ENCODE results near the gene CBARP. TPM values are rescaled to one million over a fixed set of nuclear protein-coding genes. Genes with fewer than 3 reads are reported as not detected.

Gene CBARP
- polyA plus RNA-seq, 1 donor from 2014 or later, result 18.2 TPM

DNA sequence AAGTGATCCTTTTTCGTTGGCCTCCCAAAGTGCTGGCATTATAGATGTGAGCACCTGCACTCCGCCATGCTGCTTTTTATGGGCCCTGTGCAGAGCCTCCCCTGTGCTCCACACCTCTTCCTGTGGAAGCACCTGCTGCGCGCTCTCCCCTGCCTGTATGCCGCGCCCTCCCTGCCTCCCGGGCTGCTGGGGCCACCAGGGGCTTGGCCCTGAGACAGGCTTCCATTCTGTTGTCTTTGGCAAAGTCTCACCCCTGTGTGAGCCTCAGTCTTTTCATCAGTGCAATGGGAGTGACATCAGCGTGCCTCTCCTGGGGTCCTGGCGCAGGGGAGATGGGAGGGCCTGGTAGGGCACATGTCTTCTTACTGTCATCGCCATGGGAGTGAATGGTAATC is 38.8 kb upstream of the CBARP start:
- Histone ChIP-seq H3K9me3 (ENCODE audit: low read length) (no peaks in the 10 kb centered on the region), H3K27me3 (ENCODE audit: insufficient read depth, low read depth, low read length) (no peaks in the 10 kb centered on the region), H3F3A (ENCODE audit: insufficient read depth, low read length, poor library complexity, severe bottlenecking) (no peaks in the 10 kb centered on the region), H3K4me2 (ENCODE audit: low read length) (peak overlapping the region; percentile 84), H3K4me3 (ENCODE audit: low read length) (peak overlapping the region; percentile 82), H2AFZ (ENCODE audit: low read depth, low read length) (no peak overlapping the region), H3K36me3 (ENCODE audit: insufficient read depth, low read length) (peaks cover 5% of the 10 kb centered on the region), H3K9ac (ENCODE audit: low read length) (peak overlapping the region; percentile 87), H3K9me2 (ENCODE audit: insufficient read depth, low read length) (no peaks in the 10 kb centered on the region), H4K20me1 (ENCODE audit: insufficient read depth) (peaks cover 3% of the 10 kb centered on the region), H3K27ac (ENCODE audit: low read length) (peak overlapping the region; percentile 93), H3K79me2 (replicated peaks; ENCODE audit: insufficient read depth, low read length) (peaks cover 9% of the 10 kb centered on the region)
- no peak for TF ChIP-seq SMC3 (conservative IDR thresholded peaks at IDR 0.05; ENCODE audit: poor library complexity)

- H3K79me2 ChIP-seq (replicated peaks; ENCODE audit: insufficient read depth, low read length), result peaks cover 14% of the 10 kb centered on the region
- peaks cover 5% of the 10 kb centered on the region for H3K36me3 ChIP-seq (ENCODE audit: insufficient read depth, low read length)
- no peaks in the 10 kb centered on the region for H3K9me3 ChIP-seq (ENCODE audit: low read length)
- H4K20me1 ChIP-seq (ENCODE audit: insufficient read depth), result peaks cover 5% of the 10 kb centered on the region
- peak overlapping the region; percentile 37 for H2AFZ ChIP-seq (ENCODE audit: low read depth, low read length)
- H3K27me3 ChIP-seq (ENCODE audit: insufficient read depth, low read depth, low read length), result no peaks in the 10 kb centered on the region
- H3K9me2 ChIP-seq (ENCODE audit: insufficient read depth, low read length), result no peaks in the 10 kb centered on the region
- peak overlapping the region; percentile 82 for H3K4me3 ChIP-seq (ENCODE audit: low read length)
- peak; percentile 58 for TF ChIP-seq REST (IDR thresholded peaks at IDR 0.05; ENCODE audit: borderline replicate concordance)
- TF ChIP-seq RAD21 (conservative IDR thresholded peaks at IDR 0.05), result no peak
- peak; percentile 88 for TF ChIP-seq POLR2AphosphoS5 (IDR thresholded peaks at IDR 0.05)
- TF ChIP-seq SMC3 (conservative IDR thresholded peaks at IDR 0.05; ENCODE audit: poor library complexity), result no peak
- TF ChIP-seq EZH2 (IDR thresholded peaks at IDR 0.05; ENCODE audit: borderline replicate concordance, insufficient read depth, low read length, poor library complexity, severe bottlenecking), result no peak
- TF ChIP-seq, protein P1, sequence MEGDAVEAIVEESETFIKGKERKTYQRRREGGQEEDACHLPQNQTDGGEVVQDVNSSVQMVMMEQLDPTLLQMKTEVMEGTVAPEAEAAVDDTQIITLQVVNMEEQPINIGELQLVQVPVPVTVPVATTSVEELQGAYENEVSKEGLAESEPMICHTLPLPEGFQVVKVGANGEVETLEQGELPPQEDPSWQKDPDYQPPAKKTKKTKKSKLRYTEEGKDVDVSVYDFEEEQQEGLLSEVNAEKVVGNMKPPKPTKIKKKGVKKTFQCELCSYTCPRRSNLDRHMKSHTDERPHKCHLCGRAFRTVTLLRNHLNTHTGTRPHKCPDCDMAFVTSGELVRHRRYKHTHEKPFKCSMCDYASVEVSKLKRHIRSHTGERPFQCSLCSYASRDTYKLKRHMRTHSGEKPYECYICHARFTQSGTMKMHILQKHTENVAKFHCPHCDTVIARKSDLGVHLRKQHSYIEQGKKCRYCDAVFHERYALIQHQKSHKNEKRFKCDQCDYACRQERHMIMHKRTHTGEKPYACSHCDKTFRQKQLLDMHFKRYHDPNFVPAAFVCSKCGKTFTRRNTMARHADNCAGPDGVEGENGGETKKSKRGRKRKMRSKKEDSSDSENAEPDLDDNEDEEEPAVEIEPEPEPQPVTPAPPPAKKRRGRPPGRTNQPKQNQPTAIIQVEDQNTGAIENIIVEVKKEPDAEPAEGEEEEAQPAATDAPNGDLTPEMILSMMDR (IDR thresholded peaks at IDR 0.05; ENCODE audit: poor library complexity, severe bottlenecking), result no peak
- TF ChIP-seq TAF1 (IDR thresholded peaks at IDR 0.05; ENCODE audit: low read depth), result no peak
- no peak for TF ChIP-seq EP300 (conservative IDR thresholded peaks at IDR 0.05; ENCODE audit: poor library complexity, severe bottlenecking)
- TF ChIP-seq MXI1 (conservative IDR thresholded peaks at IDR 0.05; ENCODE audit: poor library complexity, severe bottlenecking), result no peak
- peak overlapping the region; percentile 84 for H3K4me2 ChIP-seq (ENCODE audit: low read length)
- peak overlapping the region; percentile 87 for H3K9ac ChIP-seq (ENCODE audit: low read length)
- H3F3A ChIP-seq (ENCODE audit: insufficient read depth, low read length, poor library complexity, severe bottlenecking), result no peaks in the 10 kb centered on the region
- peak overlapping the region; percentile 93 for H3K27ac ChIP-seq (ENCODE audit: low read length)
Measured at GRCh38 chr19:1275976-1276627, 38.3 kb upstream of the CBARP start.
